ENCODE results near the gene ZFAND5. TPM values are rescaled to one million over a fixed set of nuclear protein-coding genes. Genes with fewer than 3 reads are reported as not detected.

Gene ZFAND5
- total and polyA plus RNA-seq, 2 experiments from 2014 or later, result 138 to 216 TPM

DNA sequence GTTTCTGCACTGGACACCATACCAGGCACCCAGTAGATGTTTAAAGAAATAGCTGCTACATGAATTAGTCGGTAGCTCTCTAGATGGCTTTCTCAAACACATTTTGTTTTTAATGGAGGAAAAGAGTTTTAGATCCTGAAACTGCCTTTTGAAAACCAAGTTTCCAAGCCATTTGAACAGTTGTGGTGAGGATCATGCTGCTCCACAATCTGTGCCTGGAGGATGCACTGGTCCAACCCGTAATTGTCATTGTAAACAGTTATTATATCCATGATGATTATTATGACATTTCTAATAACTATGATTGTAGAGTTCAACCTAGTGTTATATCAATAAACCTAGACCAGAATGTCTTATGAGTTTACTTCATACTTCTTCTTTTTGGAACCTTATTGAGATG, 35.9 kb upstream of the ZFAND5 start (continued):
- TF ChIP-seq, protein P1, sequence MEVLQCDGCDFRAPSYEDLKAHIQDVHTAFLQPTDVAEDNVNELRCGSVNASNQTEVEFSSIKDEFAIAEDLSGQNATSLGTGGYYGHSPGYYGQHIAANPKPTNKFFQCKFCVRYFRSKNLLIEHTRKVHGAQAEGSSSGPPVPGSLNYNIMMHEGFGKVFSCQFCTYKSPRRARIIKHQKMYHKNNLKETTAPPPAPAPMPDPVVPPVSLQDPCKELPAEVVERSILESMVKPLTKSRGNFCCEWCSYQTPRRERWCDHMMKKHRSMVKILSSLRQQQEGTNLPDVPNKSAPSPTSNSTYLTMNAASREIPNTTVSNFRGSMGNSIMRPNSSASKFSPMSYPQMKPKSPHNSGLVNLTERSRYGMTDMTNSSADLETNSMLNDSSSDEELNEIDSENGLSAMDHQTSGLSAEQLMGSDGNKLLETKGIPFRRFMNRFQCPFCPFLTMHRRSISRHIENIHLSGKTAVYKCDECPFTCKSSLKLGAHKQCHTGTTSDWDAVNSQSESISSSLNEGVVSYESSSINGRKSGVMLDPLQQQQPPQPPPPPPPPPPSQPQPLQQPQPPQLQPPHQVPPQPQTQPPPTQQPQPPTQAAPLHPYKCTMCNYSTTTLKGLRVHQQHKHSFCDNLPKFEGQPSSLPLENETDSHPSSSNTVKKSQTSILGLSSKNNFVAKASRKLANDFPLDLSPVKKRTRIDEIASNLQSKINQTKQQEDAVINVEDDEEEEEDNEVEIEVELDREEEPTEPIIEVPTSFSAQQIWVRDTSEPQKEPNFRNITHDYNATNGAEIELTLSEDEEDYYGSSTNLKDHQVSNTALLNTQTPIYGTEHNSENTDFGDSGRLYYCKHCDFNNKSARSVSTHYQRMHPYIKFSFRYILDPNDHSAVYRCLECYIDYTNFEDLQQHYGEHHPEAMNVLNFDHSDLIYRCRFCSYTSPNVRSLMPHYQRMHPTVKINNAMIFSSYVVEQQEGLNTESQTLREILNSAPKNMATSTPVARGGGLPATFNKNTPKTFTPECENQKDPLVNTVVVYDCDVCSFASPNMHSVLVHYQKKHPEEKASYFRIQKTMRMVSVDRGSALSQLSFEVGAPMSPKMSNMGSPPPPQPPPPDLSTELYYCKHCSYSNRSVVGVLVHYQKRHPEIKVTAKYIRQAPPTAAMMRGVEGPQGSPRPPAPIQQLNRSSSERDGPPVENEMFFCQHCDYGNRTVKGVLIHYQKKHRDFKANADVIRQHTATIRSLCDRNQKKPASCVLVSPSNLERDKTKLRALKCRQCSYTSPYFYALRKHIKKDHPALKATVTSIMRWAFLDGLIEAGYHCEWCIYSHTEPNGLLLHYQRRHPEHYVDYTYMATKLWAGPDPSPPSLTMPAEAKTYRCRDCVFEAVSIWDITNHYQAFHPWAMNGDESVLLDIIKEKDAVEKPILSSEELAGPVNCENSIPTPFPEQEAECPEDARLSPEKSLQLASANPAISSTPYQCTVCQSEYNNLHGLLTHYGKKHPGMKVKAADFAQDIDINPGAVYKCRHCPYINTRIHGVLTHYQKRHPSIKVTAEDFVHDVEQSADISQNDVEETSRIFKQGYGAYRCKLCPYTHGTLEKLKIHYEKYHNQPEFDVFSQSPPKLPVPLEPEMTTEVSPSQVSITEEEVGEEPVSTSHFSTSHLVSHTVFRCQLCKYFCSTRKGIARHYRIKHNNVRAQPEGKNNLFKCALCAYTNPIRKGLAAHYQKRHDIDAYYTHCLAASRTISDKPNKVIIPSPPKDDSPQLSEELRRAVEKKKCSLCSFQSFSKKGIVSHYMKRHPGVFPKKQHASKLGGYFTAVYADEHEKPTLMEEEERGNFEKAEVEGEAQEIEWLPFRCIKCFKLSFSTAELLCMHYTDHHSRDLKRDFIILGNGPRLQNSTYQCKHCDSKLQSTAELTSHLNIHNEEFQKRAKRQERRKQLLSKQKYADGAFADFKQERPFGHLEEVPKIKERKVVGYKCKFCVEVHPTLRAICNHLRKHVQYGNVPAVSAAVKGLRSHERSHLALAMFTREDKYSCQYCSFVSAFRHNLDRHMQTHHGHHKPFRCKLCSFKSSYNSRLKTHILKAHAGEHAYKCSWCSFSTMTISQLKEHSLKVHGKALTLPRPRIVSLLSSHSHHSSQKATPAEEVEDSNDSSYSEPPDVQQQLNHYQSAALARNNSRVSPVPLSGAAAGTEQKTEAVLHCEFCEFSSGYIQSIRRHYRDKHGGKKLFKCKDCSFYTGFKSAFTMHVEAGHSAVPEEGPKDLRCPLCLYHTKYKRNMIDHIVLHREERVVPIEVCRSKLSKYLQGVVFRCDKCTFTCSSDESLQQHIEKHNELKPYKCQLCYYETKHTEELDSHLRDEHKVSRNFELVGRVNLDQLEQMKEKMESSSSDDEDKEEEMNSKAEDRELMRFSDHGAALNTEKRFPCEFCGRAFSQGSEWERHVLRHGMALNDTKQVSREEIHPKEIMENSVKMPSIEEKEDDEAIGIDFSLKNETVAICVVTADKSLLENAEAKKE (CRISPR knock-in tag; IDR thresholded peaks at IDR 0.05), result no peak
- no peak for TF ChIP-seq EZH2 (IDR thresholded peaks at IDR 0.05; ENCODE audit: low read depth, unreplicated experiment)
- TF ChIP-seq EZH2phosphoT487 (IDR thresholded peaks at IDR 0.05; ENCODE audit: unreplicated experiment), result no peak
- TF ChIP-seq ZNF114 (CRISPR knock-in tag; IDR thresholded peaks at IDR 0.05), result no peak

DNA sequence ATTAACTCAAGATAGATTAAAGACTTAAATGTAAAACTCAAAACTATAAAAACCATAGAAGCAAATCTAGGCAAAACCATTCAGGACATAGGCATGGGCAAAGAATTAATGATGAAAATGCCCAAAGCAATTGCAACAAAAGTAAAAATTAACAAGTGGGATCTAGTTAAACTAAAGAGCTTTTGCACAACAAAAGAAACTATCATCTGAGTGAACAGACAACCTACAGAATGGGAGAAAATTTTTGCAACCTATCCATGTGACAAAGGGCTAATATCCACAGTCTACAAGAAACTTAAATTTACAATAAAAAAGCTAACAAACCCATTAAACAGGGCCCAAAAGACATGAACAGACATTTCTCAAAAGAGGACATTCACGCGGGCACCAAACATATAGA, 34.4 kb upstream of the ZFAND5 start:
- no peak overlapping the region for H3K4me2 ChIP-seq
- no peak for DNase-seq (ENCODE audit: low spot score)
- H3K79me2 ChIP-seq (replicated peaks; ENCODE audit: insufficient read depth), result no peaks in the 10 kb centered on the region
- H3K27me3 Mint-ChIP-seq (ENCODE audit: insufficient read depth, low read depth, poor library complexity), result peaks cover 4% of the 10 kb centered on the region
- no peaks in the 10 kb centered on the region for H3K9me3 Mint-ChIP-seq
- ATAC-seq, result no peak
- H3K36me3 ChIP-seq (ENCODE audit: insufficient read depth), result no peaks in the 10 kb centered on the region
- H3K36me3 Mint-ChIP-seq (ENCODE audit: low read depth), result no peaks in the 10 kb centered on the region
- H3F3A ChIP-seq (replicated peaks; ENCODE audit: low read depth), result no peaks in the 10 kb centered on the region
- peaks cover 11% of the 10 kb centered on the region for H3K4me1 Mint-ChIP-seq
- H2AFZ ChIP-seq, result no peak overlapping the region
- no peak overlapping the region; the same call in 1 of the 2 replicates for H3K27ac Mint-ChIP-seq
- no peaks in the 10 kb centered on the region for H3K9me2 ChIP-seq (ENCODE audit: insufficient read depth)
- H3K27me3 ChIP-seq (ENCODE audit: insufficient read depth), result no peaks in the 10 kb centered on the region
- H3K4me1 ChIP-seq (ENCODE audit: insufficient read depth), result peaks cover 7% of the 10 kb centered on the region
- no peaks in the 10 kb centered on the region for H4K20me1 ChIP-seq (replicated peaks; ENCODE audit: insufficient read depth)
- H3K27ac ChIP-seq (ENCODE audit: low read depth), result no peak overlapping the region
- H3K4me3 ChIP-seq, result no peak overlapping the region
- no peak overlapping the region for H3K4me3 Mint-ChIP-seq
- TF ChIP-seq NANOG (IDR thresholded peaks at IDR 0.05; ENCODE audit: borderline replicate concordance) (no peak), ZNF114 (CRISPR knock-in tag; IDR thresholded peaks at IDR 0.05) (no peak), ZNF331 (CRISPR knock-in tag; IDR thresholded peaks at IDR 0.05; ENCODE audit: low read depth) (no peak), STAT1 (IDR thresholded peaks at IDR 0.05; ENCODE audit: unreplicated experiment) (no peak), CREB1 (CRISPR knock-in tag; IDR thresholded peaks at IDR 0.05; ENCODE audit: low read depth) (no peak), JUNB (IDR thresholded peaks at IDR 0.05; ENCODE audit: unreplicated experiment) (no peak)
- TF ChIP-seq, protein P2, sequence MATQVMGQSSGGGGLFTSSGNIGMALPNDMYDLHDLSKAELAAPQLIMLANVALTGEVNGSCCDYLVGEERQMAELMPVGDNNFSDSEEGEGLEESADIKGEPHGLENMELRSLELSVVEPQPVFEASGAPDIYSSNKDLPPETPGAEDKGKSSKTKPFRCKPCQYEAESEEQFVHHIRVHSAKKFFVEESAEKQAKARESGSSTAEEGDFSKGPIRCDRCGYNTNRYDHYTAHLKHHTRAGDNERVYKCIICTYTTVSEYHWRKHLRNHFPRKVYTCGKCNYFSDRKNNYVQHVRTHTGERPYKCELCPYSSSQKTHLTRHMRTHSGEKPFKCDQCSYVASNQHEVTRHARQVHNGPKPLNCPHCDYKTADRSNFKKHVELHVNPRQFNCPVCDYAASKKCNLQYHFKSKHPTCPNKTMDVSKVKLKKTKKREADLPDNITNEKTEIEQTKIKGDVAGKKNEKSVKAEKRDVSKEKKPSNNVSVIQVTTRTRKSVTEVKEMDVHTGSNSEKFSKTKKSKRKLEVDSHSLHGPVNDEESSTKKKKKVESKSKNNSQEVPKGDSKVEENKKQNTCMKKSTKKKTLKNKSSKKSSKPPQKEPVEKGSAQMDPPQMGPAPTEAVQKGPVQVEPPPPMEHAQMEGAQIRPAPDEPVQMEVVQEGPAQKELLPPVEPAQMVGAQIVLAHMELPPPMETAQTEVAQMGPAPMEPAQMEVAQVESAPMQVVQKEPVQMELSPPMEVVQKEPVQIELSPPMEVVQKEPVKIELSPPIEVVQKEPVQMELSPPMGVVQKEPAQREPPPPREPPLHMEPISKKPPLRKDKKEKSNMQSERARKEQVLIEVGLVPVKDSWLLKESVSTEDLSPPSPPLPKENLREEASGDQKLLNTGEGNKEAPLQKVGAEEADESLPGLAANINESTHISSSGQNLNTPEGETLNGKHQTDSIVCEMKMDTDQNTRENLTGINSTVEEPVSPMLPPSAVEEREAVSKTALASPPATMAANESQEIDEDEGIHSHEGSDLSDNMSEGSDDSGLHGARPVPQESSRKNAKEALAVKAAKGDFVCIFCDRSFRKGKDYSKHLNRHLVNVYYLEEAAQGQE (IDR thresholded peaks at IDR 0.05; ENCODE audit: unreplicated experiment), result no peak
- TF ChIP-seq, protein P3, sequence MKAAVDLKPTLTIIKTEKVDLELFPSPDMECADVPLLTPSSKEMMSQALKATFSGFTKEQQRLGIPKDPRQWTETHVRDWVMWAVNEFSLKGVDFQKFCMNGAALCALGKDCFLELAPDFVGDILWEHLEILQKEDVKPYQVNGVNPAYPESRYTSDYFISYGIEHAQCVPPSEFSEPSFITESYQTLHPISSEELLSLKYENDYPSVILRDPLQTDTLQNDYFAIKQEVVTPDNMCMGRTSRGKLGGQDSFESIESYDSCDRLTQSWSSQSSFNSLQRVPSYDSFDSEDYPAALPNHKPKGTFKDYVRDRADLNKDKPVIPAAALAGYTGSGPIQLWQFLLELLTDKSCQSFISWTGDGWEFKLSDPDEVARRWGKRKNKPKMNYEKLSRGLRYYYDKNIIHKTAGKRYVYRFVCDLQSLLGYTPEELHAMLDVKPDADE (IDR thresholded peaks at IDR 0.05), result no peak
